Measurements from ENCODE around the gene TRIM47. TPM values are rescaled to one million over a fixed set of nuclear protein-coding genes. Genes with fewer than 3 reads are reported as not detected.
A peak's percentile ranks its signal among the peaks of the same experiment; 100 is the strongest.

Gene TRIM47
- 10 to 100 TPM; 13.4 to 19.9 TPM for total RNA-seq

- peaks cover 8% of the 10 kb centered on the region for H3K36me3 Mint-ChIP-seq (ENCODE audit: low read depth)
- H3K4me3 Mint-ChIP-seq, result peak within 1 kb of the TSS; percentile 91
- H3K9me3 Mint-ChIP-seq (ENCODE audit: low read depth), result no peaks in the 10 kb centered on the region
- CTCF ChIA-PET, result interaction anchor here (0.7 to 2.6 kb wide), 25 partner anchors 9 to 402 kb away, joined by 3 to 20 read pairs (median 4); partner anchors contain the start of genes FBF1, MRPL38, TRIM65 and WBP2
- H3K4me1 Mint-ChIP-seq, result peaks cover 23% of the 10 kb centered on the region
- H3K27me3 Mint-ChIP-seq, result peaks cover 2% of the 10 kb centered on the region
- ATAC-seq, result peak; percentile 5
- intact Hi-C loops (cut with DNase I, micrococcal nuclease), result no loop called here
- POLR2A ChIA-PET, result interaction anchor here (0.6 to 1.8 kb wide), 5 partner anchors 15 to 100 kb away, joined by 3 to 9 read pairs (median 4); partner anchors contain the start of genes ACOX1, TEN1 and WBP2
- DNase-seq, result peak; percentile 55
- peak within 1 kb of the TSS; percentile 94 for H3K27ac Mint-ChIP-seq
Measured at GRCh38 chr17:75878174-75878998, at the start of gene TRIM47. Gene TRIM47 (minus strand): TSS chr17:75878581. CDS start chr17:75878548, 33 bp downstream.

- no peaks in the 10 kb centered on the region for H3K27me3 Mint-ChIP-seq
- ATAC-seq (no peak), DNase-seq (peak; percentile 27)
- no peak overlapping the region for H3K27ac Mint-ChIP-seq
- POLR2A ChIA-PET, result no interaction called here
- H3K9me3 Mint-ChIP-seq (ENCODE audit: low read depth), result no peaks in the 10 kb centered on the region
- no peaks in the 10 kb centered on the region for H3K4me1 Mint-ChIP-seq
- H3K36me3 Mint-ChIP-seq (ENCODE audit: low read depth), result peaks cover 15% of the 10 kb centered on the region
- no peak overlapping the region for H3K4me3 Mint-ChIP-seq
- CTCF ChIA-PET, result interaction anchor here (0.7 to 2.6 kb wide), 9 partner anchors 11 to 515 kb away, joined by 3 to 8 read pairs (median 3); partner anchors contain the start of gene MRPL38
- intact Hi-C loops (cut with DNase I, micrococcal nuclease), result no loop called here
Measured at GRCh38 chr17:75927286-75927922, 49.0 kb upstream of the TRIM47 start.

- CTCF ChIA-PET, result interaction anchor here (0.8 to 2.6 kb wide), 6 partner anchors 10 to 88 kb away, joined by 3 to 8 read pairs (median 4); partner anchors contain the start of genes FBF1 and MRPL38
- Mint-ChIP-seq H3K4me3 (no peak overlapping the region), H3K27ac (no peak overlapping the region)
Measured at GRCh38 chr17:75926456-75926855, 48.1 kb upstream of the TRIM47 start.

GRCh38 chr17:75925912-75926311 lies 47.5 kb upstream of the TRIM47 start:
- H3K4me3 Mint-ChIP-seq, result no peak overlapping the region
- H3K4me1 Mint-ChIP-seq, result no peaks in the 10 kb centered on the region

More at GRCh38 chr17:75926456-75926855, 48.1 kb upstream of the TRIM47 start:
- POLR2A ChIA-PET, result no interaction called here
- DNase-seq (no peak), ATAC-seq (no peak)
- intact Hi-C loops (cut with DNase I, micrococcal nuclease), result no loop called here
- Mint-ChIP-seq H3K27me3 (no peaks in the 10 kb centered on the region), H3K4me1 (no peaks in the 10 kb centered on the region), H3K36me3 (ENCODE audit: low read depth) (peaks cover 12% of the 10 kb centered on the region), H3K9me3 (ENCODE audit: low read depth) (no peaks in the 10 kb centered on the region)

GRCh38 chr17:75925103-75925502 lies 46.7 kb upstream of the TRIM47 start:
- Mint-ChIP-seq H3K4me1 (no peaks in the 10 kb centered on the region), H3K27ac (no peak overlapping the region), H3K9me3 (ENCODE audit: low read depth) (no peaks in the 10 kb centered on the region), H3K36me3 (ENCODE audit: low read depth) (peaks cover 12% of the 10 kb centered on the region), H3K4me3 (no peak overlapping the region), H3K27me3 (no peaks in the 10 kb centered on the region)
- CTCF ChIA-PET, result interaction anchor here (0.6 to 1.6 kb wide), 8 partner anchors 16 to 292 kb away, joined by 3 to 4 read pairs (median 4); partner anchors contain the start of genes CDK3 and FBF1
- DNase-seq (no peak), ATAC-seq (no peak)
- POLR2A ChIA-PET, result no interaction called here
- intact Hi-C loops (cut with DNase I, micrococcal nuclease), result no loop called here

More at GRCh38 chr17:75925912-75926311, 47.5 kb upstream of the TRIM47 start:
- CTCF ChIA-PET, result interaction anchor here (0.6 to 2.6 kb wide), 9 partner anchors 9 to 209 kb away, joined by 3 to 8 read pairs (median 4); partner anchors contain the start of genes CDK3, FBF1 and MRPL38
- Mint-ChIP-seq H3K36me3 (ENCODE audit: low read depth) (peaks cover 12% of the 10 kb centered on the region), H3K9me3 (ENCODE audit: low read depth) (no peaks in the 10 kb centered on the region), H3K27ac (no peak overlapping the region), H3K27me3 (no peaks in the 10 kb centered on the region)
- POLR2A ChIA-PET, result no interaction called here
- no peak for ATAC-seq
- no peak for DNase-seq
- intact Hi-C loops (cut with DNase I, micrococcal nuclease), result no loop called here

- H3K9me3 Mint-ChIP-seq (ENCODE audit: low read depth), result no peaks in the 10 kb centered on the region
- no peaks in the 10 kb centered on the region for H3K4me1 Mint-ChIP-seq
- H3K36me3 Mint-ChIP-seq (ENCODE audit: low read depth), result peaks cover 12% of the 10 kb centered on the region
- ATAC-seq (no peak), DNase-seq (no peak)
- H3K4me3 Mint-ChIP-seq, result no peak overlapping the region
- H3K27ac Mint-ChIP-seq, result no peak overlapping the region
- intact Hi-C loops (cut with DNase I, micrococcal nuclease), result no loop called here
- ChIA-PET CTCF (interaction anchor here (0.7 to 0.9 kb wide), 2 partner anchors 79 to 377 kb away, joined by 3 read pairs; no protein-coding TSS in a partner anchor), POLR2A (interaction anchor here (0.5 kb wide), 1 partner anchor 11 kb away, joined by 6 read pairs; no protein-coding TSS in a partner anchor)
- no peaks in the 10 kb centered on the region for H3K27me3 Mint-ChIP-seq
Measured at GRCh38 chr17:75922963-75923874, 44.8 kb upstream of the TRIM47 start.

- intact Hi-C loops (cut with DNase I, micrococcal nuclease), result no loop called here
- no peak for DNase-seq
- POLR2A ChIA-PET, result no interaction called here
- Mint-ChIP-seq H3K4me3 (no peak overlapping the region), H3K27me3 (no peaks in the 10 kb centered on the region), H3K4me1 (no peaks in the 10 kb centered on the region), H3K9me3 (ENCODE audit: low read depth) (no peaks in the 10 kb centered on the region), H3K27ac (no peak overlapping the region), H3K36me3 (ENCODE audit: low read depth) (peaks cover 10% of the 10 kb centered on the region)
- CTCF ChIA-PET, result no interaction called here
- no peak for ATAC-seq
Measured at GRCh38 chr17:75922173-75922961, 44.0 kb upstream of the TRIM47 start.

GRCh38 chr17:75921596-75921995 lies 43.2 kb upstream of the TRIM47 start:
- no peak for DNase-seq
- Mint-ChIP-seq H3K4me1 (peaks cover 2% of the 10 kb centered on the region), H3K9me3 (ENCODE audit: low read depth) (no peaks in the 10 kb centered on the region), H3K27ac (no peak overlapping the region), H3K27me3 (no peaks in the 10 kb centered on the region), H3K36me3 (ENCODE audit: low read depth) (peaks cover 8% of the 10 kb centered on the region), H3K4me3 (no peak overlapping the region)
- CTCF ChIA-PET, result interaction anchor here (0.5 kb wide), 1 partner anchor 88 kb away, joined by 3 read pairs; no protein-coding TSS in a partner anchor
- intact Hi-C loops (cut with DNase I, micrococcal nuclease), result no loop called here
- POLR2A ChIA-PET, result no interaction called here
- ATAC-seq, result no peak

- intact Hi-C loops (cut with DNase I, micrococcal nuclease), result no loop called here
- Mint-ChIP-seq H3K27me3 (no peaks in the 10 kb centered on the region), H3K36me3 (ENCODE audit: low read depth) (peaks cover 7% of the 10 kb centered on the region), H3K9me3 (ENCODE audit: low read depth) (no peaks in the 10 kb centered on the region), H3K4me1 (peaks cover 2% of the 10 kb centered on the region), H3K4me3 (no peak overlapping the region), H3K27ac (no peak overlapping the region)
- DNase-seq (no peak), ATAC-seq (no peak)
- CTCF ChIA-PET, result interaction anchor here (1.2 kb wide), 1 partner anchor 80 kb away, joined by 3 read pairs; no protein-coding TSS in a partner anchor
- POLR2A ChIA-PET, result interaction anchor here (1.1 kb wide), 1 partner anchor 60 kb away, joined by 3 read pairs; no protein-coding TSS in a partner anchor
Measured at GRCh38 chr17:75920045-75920560, 41.7 kb upstream of the TRIM47 start.

GRCh38 chr17:75919611-75920010 lies 41.2 kb upstream of the TRIM47 start:
- CTCF ChIA-PET, result interaction anchor here (1.2 to 1.4 kb wide), 2 partner anchors 80 to 477 kb away, joined by 3 read pairs; no protein-coding TSS in a partner anchor

More at GRCh38 chr17:75919611-75920010, 41.2 kb upstream of the TRIM47 start:
- peaks cover 7% of the 10 kb centered on the region for H3K36me3 Mint-ChIP-seq (ENCODE audit: low read depth)
- no peak overlapping the region for H3K4me3 Mint-ChIP-seq
- H3K9me3 Mint-ChIP-seq (ENCODE audit: low read depth), result no peaks in the 10 kb centered on the region
- H3K27ac Mint-ChIP-seq, result no peak overlapping the region
- ATAC-seq (no peak), DNase-seq (no peak)
- peaks cover 2% of the 10 kb centered on the region for H3K4me1 Mint-ChIP-seq
- POLR2A ChIA-PET, result interaction anchor here (1.1 kb wide), 1 partner anchor 60 kb away, joined by 3 read pairs; no protein-coding TSS in a partner anchor
- intact Hi-C loops (cut with DNase I, micrococcal nuclease), result no loop called here
- H3K27me3 Mint-ChIP-seq, result no peaks in the 10 kb centered on the region

Data from activated CD4-positive, alpha-beta T cell treated with anti-CD3 and anti-CD28 coated beads for 36 hours (primary cell).